ENCODE measurements around the gene SSTR3.

Gene SSTR3

DNA sequence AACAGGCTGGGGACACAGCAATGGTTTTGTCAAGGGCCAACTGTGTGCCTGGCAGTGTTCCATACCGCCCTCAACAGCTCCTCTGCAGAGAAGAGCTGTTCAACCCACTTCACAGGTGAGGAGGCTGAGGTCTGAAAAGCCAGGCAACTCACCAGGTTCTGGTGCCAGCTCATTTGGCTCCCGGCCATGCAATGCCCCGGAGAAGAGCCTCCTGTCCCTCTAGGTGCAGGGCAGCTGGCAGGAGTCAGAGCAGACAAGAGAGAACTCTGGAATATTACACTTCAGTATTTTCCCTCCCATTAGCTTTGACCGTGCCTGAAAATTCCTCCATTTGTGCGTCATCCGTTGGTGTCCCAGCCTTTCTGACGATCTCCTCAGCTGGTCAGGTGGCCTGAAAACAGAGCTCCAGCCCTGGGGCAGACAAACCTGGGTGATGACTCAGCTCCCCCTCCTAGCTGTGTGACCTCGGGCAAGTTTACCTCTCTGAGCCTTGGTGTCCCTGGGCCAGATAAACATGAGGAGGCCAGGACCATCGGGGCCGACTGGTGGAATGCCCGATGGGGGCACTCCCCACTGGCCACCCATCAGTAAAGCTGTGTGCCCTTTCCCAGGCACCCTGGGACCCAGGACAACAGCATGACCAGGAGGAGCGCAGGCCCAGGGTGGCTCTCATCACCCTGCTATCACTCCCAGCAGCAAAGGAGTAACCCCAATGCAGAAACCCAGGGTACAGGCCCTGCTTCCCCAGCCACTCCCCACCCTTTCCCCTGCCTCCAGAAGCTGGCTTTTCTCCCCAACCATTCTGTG is 14.6 kb downstream of the SSTR3 start:
- Mint-ChIP-seq H3K36me3 (ENCODE audit: insufficient read depth) (peaks cover 6% of the 10 kb centered on the region), H3K27ac (peak overlapping the region; percentile 93 to 94), H3K27me3 (no peaks in the 10 kb centered on the region), H3K4me1 (ENCODE audit: low read depth in 2 of 2) (peaks cover 27 to 34% of the 10 kb centered on the region in 2 donors), H3K4me3 (peak overlapping the region; percentile 85), H3K9me3 (no peaks in the 10 kb centered on the region)
- ATAC-seq (replicated peaks) (no peak), DNase-seq (no peak)

DNA sequence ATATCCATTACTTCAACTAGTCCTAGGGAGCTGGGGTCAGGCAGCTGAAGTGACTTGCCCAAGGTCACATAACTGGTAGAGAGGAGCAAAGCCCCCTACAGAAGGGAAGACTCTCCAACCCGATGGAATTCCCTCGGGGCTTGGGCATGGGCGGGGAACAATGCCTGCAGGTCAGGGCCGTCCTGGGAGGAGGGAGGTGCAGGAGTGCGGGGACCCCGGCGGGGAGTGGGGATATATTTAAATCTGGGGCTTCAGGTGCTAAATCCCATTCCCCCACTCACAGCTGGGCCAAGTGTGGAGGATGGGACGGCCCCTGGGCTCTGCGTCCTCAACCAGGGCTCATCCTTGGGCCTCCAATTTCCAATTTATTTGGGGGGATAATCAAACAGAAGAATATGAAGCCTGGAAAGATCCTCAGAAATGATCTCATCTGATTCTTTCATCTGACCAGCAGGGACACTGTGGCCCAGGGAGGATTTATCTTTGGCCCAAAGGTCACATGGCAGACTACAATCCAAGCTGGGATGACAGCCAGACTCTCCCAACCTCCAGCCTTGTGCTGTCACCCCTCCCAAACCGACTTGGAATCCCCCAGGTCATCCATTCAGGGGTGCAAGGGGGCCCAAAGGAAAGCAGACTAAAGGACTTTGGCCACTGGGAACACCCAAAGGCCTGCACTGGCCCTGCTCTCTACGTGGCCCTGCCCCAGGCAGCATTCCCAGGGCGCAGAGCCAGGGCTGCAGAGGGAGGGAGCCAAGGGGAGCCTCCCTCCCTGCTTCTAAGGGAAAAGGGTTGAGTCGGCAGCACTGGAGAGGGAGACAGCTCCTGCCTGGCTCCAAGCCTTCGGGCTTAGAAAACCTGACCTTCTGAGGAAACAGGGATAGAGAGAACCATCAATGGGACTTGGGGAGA is 15.5 kb downstream of the SSTR3 start:
- H3K27ac Mint-ChIP-seq, result peak overlapping the region; percentile 8 to 54
- H3K4me3 Mint-ChIP-seq, result peak overlapping the region in 1 of 2 donors; percentile 85
- peaks cover 4% of the 10 kb centered on the region for H3K36me3 Mint-ChIP-seq (ENCODE audit: insufficient read depth)
- ATAC-seq (replicated peaks) (no peak), DNase-seq (no peak)
- H3K9me3 Mint-ChIP-seq, result no peaks in the 10 kb centered on the region
- no peaks in the 10 kb centered on the region for H3K27me3 Mint-ChIP-seq
- H3K4me1 Mint-ChIP-seq (ENCODE audit: low read depth in 2 of 2), result peaks cover 27 to 34% of the 10 kb centered on the region in 2 donors

DNA sequence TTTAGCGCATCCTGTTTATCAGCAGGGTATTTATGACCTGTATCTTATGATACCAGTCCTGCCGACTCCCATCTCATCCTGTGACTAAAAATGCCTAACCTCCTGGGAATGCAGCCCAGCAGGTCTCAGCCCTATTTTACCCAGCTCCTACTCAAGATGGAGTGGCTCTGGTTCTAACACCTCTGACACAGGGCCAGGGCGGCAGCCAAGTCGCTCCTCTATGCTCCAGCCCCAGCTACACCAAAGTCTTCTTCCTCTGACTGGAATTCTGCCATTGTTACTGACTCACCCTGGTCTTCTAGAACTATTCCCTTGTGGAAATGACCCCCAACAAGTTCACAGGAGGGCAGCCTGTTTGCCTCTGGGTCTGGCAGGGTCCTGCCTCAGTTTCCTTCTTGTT is 16.4 kb downstream of the SSTR3 start:
- no peak for ATAC-seq (replicated peaks)
- peak overlapping the region; percentile 8 to 54 for H3K27ac Mint-ChIP-seq
- no peaks in the 10 kb centered on the region for H3K9me3 Mint-ChIP-seq
- H3K27me3 Mint-ChIP-seq, result no peaks in the 10 kb centered on the region
- no peak for DNase-seq
- H3K4me1 Mint-ChIP-seq (ENCODE audit: low read depth in 2 of 2), result peaks cover 27 to 34% of the 10 kb centered on the region in 2 donors
- H3K4me3 Mint-ChIP-seq, result no peak overlapping the region
- H3K36me3 Mint-ChIP-seq (ENCODE audit: insufficient read depth), result peaks cover 3% of the 10 kb centered on the region

DNA sequence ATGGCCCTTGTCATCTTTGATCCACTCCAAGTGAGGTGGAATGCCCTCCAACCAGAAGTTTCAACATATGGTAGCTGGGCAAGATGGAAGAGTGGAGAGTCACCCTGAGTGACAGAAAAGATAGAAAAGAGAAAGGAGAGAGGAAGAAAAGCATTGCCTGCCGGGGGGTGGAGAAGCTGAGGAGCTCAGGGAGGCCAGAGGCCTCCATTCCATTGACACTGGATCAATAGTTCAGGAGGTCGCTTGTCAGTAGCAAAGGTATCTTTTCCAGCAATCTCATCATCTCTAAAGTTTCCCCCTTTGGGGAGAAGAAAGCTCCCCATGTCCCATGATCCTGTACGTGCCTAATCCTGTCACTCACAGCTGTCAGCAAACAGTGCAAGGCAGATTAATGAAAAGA is 17.5 kb downstream of the SSTR3 start:
- H3K4me1 Mint-ChIP-seq (ENCODE audit: low read depth in 2 of 2), result peaks cover 27 to 34% of the 10 kb centered on the region in 2 donors
- H3K27ac Mint-ChIP-seq, result peak overlapping the region; percentile 30 to 91

DNA sequence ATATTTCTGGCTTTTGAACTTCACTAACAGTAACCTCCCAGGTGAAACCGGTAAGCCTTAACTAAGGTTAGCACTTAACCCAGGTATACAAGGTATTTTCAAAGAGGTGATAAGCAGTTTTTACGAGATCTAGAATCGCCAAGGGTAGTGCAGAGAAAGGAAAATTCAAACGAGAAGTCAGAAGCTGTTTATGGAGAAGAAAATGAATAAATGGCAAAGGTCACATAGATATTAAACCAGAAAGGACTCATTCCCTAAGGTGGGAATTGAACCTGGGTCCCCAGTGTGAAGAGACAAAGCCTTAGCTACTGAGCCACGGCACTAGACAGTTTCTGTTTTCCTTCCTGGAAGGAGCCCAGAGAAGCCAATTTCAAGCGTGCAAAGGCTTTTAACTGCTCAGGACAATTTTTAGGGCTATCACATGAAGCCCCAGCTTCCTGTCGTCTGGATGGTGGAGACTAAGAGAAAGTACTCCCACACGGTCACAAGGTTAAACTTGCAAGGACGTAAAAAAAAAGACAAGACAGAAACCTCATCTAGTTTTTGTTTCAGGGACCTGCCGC is 18.6 kb downstream of the SSTR3 start:
- peaks cover 3% of the 10 kb centered on the region for H3K36me3 Mint-ChIP-seq (ENCODE audit: insufficient read depth)
- ATAC-seq (replicated peaks), result peak; percentile 52
- DNase-seq, result peak; percentile 14 to 47 (median 17)
- peak overlapping the region; percentile 78 to 91 for H3K27ac Mint-ChIP-seq
- peaks cover 31 to 43% of the 10 kb centered on the region in 2 donors for H3K4me1 Mint-ChIP-seq (ENCODE audit: low read depth in 2 of 2)
- no peaks in the 10 kb centered on the region for H3K27me3 Mint-ChIP-seq
- no peaks in the 10 kb centered on the region for H3K9me3 Mint-ChIP-seq
- peak overlapping the region; percentile 19 to 58 for H3K4me3 Mint-ChIP-seq

More for the DNA sequence above, 17.5 kb downstream of the SSTR3 start:
- ATAC-seq (replicated peaks), result no peak
- no peak for DNase-seq
- H3K4me3 Mint-ChIP-seq, result peak overlapping the region in 1 of 2 donors; percentile 58
- H3K27me3 Mint-ChIP-seq, result no peaks in the 10 kb centered on the region
- H3K36me3 Mint-ChIP-seq (ENCODE audit: insufficient read depth), result peaks cover 3% of the 10 kb centered on the region
- no peaks in the 10 kb centered on the region for H3K9me3 Mint-ChIP-seq

DNA sequence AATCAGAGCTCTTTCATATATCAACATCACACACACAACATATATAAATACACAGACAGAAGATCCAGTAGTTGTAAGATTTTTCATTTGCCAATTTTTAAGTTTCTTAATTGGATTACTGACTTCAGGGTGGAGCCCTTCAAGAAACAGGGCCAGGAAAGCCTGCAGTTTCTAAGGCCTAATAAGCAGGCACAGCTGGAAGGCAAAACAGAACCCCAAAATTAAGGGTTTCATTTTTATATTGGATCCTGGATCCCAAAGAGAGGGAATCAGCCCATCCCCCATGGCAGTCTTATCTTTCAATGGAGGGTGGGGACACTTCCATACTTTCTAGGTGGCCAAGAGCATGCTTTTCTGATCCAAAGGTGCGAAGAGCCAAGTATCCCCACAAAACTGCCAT is 19.5 kb downstream of the SSTR3 start:
- no peak for DNase-seq
- H3K27ac Mint-ChIP-seq, result peak overlapping the region in 1 of 2 donors; percentile 91
- H3K4me1 Mint-ChIP-seq (ENCODE audit: low read depth in 2 of 2), result peaks cover 32 to 45% of the 10 kb centered on the region in 2 donors
- H3K4me3 Mint-ChIP-seq, result no peak overlapping the region
- no peak for ATAC-seq (replicated peaks)
- H3K9me3 Mint-ChIP-seq, result no peaks in the 10 kb centered on the region
- H3K36me3 Mint-ChIP-seq (ENCODE audit: insufficient read depth), result peaks cover 3% of the 10 kb centered on the region
- no peaks in the 10 kb centered on the region for H3K27me3 Mint-ChIP-seq

DNA sequence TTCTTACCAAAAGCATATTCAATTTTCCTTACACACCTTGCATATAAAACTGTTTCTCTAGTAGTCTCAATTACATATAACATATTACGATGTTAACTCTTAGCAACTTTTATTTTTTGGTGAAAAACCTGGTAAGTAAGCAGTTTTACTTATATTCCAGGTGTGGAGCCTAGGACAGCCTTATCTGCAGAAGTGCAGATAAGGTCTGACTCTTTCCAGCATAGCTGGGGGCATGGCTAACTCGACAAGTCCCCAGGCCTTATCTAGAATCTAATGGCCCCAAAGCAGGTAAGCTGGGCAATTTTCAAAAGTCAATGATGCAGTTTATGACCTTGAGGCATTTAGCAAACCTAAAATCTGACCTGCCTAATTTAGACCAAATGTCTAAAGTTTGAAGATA is 20.1 kb downstream of the SSTR3 start:
- DNase-seq (no peak), ATAC-seq (replicated peaks) (no peak)
- Mint-ChIP-seq H3K4me1 (ENCODE audit: low read depth in 2 of 2) (peaks cover 30 to 46% of the 10 kb centered on the region in 2 donors), H3K9me3 (no peaks in the 10 kb centered on the region), H3K4me3 (no peak overlapping the region), H3K27ac (peak overlapping the region in 1 of 2 donors; percentile 91), H3K27me3 (no peaks in the 10 kb centered on the region), H3K36me3 (ENCODE audit: insufficient read depth) (peaks cover 3% of the 10 kb centered on the region)

DNA sequence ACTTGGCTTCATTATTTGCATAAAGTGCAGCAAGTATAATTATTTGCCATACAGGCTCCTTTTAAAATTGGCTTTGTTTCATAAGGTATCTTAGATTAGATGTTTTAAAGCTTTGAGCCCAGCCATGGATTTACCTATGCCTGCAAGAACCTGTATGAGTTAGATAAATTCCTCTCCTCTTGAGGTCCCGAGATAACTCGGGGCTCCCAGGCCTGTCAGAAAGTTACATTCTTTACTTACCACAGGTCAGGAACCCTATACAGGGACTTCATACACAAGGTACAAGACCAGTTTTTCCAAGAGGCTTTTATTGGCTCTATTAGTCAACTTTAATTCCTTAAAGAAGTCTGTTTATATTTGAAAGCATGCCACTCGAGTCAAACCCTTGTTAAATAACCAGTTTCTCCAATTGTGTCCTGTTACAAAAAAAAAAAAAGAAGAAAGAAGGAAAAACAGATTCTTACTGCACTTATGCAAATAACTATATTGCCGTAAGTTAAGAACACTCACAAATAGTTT is 22.0 kb downstream of the SSTR3 start:
- H3K4me1 Mint-ChIP-seq (ENCODE audit: low read depth in 2 of 2), result peaks cover 39 to 53% of the 10 kb centered on the region in 2 donors
- H3K27me3 Mint-ChIP-seq, result no peaks in the 10 kb centered on the region
- no peaks in the 10 kb centered on the region for H3K36me3 Mint-ChIP-seq (ENCODE audit: insufficient read depth)
- H3K4me3 Mint-ChIP-seq, result no peak overlapping the region
- no peaks in the 10 kb centered on the region for H3K9me3 Mint-ChIP-seq
- ATAC-seq (replicated peaks), result no peak
- no peak overlapping the region for H3K27ac Mint-ChIP-seq
- no peak for DNase-seq

DNA sequence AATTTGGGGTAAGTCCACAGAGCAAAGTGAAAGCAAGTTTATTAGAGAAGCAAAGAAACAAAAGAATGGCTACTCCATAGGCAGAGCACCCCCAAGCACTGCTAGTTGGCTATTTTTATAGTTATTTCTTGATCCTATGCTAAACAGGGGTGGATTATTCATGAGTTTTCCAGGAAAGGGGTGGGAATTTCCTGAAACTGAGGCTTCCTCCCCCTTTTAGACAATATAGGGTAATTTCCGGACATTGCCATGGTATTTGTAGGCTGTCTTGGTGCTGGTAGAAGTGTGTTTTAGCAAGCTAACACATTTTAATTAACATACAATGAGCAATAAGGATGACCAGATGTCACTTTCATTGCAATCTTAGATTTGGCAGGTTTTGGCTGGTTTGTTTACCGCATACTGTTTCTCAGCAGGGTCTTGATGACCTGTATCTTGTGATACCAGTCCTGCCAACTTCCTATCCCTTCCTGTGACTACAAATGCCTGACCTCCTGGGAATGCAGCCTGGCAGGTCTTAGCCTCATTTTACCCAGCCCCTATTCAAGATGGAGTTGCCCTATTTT is 23.3 kb downstream of the SSTR3 start:
- Mint-ChIP-seq H3K27me3 (no peaks in the 10 kb centered on the region), H3K4me3 (peak overlapping the region; percentile 21 to 48), H3K4me1 (ENCODE audit: low read depth in 2 of 2) (peaks cover 42 to 52% of the 10 kb centered on the region in 2 donors), H3K9me3 (no peaks in the 10 kb centered on the region), H3K27ac (peak overlapping the region in 1 of 2 donors; percentile 38), H3K36me3 (ENCODE audit: insufficient read depth) (no peaks in the 10 kb centered on the region)
- ATAC-seq (replicated peaks), result no peak
- no peak for DNase-seq

DNA sequence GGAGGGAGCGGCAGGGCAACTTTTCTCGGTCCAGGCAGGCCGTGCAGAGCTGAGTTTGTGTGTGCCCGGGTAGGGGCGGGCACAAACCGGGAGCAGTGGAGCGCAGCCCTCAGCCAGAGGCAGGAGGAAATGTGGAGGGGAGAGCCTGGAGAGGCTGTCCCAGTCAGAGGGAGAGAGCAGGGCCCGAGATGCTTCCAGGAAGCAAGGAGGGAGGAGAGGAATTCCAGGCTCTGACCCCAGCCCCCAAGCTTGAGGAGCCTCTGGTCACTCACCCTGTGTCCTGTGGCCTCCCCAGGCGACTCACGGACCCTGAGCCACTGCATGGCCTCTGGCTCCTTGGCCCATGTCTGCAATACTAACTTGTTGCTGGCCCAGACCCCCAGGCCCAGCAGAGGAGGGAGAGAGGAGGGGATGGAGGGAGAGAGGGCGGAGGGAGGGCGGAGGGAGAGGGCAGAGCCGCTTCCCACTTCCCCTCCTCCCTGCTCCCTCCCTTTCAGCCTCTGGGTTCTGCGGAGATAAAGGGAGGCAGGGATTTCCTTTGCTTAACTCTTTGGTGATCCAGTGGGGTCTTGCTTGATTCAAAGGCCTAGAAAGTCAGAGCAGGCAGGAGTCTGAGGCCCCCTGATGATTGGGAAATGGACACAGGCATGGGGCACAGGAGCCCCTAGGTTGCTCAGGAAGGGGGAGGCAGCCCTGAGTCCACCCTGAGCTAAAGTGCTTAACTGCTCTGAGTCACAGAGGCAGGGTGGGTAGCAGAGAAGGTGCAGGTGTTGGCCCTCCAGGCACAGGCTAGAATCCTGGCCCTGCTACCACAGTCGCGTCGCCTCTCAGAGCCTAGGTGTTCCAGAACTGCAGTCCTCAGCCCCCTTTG is 24.2 kb downstream of the SSTR3 start, which contains the start of gene C1QTNF6:
TSS of gene C1QTNF6 (minus strand) at position 357 of the 871 bp plus-strand sequence. CDS start at position 323, 34 bp downstream.
- DNase-seq, result no peak
- H3K9me3 Mint-ChIP-seq, result no peaks in the 10 kb centered on the region
- H3K4me3 Mint-ChIP-seq, result peak within 1 kb of the TSS; percentile 64

DNA sequence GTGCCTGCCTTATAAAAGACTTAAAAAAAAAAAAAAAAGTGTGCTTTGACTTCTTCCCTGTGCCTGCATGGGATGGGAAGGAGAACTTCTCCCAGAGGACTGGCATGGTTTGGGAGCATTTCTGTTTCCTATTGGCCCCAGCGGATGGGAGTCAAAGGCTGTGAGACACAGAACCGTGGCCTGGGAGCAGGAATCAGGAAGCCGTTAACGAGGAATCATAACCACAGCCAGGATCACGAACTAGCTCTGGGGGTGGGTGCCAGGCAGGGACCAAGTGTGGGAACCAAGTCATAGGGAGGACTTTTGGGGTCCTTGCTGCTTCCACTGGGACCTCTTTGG is 24.8 kb downstream of the SSTR3 start:
- H3K27ac Mint-ChIP-seq, result peak overlapping the region; percentile 80 to 81
- peak overlapping the region; percentile 64 for H3K4me3 Mint-ChIP-seq
- no peaks in the 10 kb centered on the region for H3K9me3 Mint-ChIP-seq
- no peaks in the 10 kb centered on the region for H3K36me3 Mint-ChIP-seq (ENCODE audit: insufficient read depth)
- no peak for DNase-seq
- no peaks in the 10 kb centered on the region for H3K27me3 Mint-ChIP-seq
- ATAC-seq (replicated peaks), result no peak
- peaks cover 46 to 53% of the 10 kb centered on the region in 2 donors for H3K4me1 Mint-ChIP-seq (ENCODE audit: low read depth in 2 of 2)

More for the DNA sequence above, 24.2 kb downstream of the SSTR3 start, which contains the start of gene C1QTNF6:
- no peaks in the 10 kb centered on the region for H3K36me3 Mint-ChIP-seq (ENCODE audit: insufficient read depth)
- H3K27me3 Mint-ChIP-seq, result no peaks in the 10 kb centered on the region
- no peak for ATAC-seq (replicated peaks)
- peaks cover 45 to 53% of the 10 kb centered on the region in 2 donors for H3K4me1 Mint-ChIP-seq (ENCODE audit: low read depth in 2 of 2)
- H3K27ac Mint-ChIP-seq, result peak within 1 kb of the TSS; percentile 80 to 81

DNA sequence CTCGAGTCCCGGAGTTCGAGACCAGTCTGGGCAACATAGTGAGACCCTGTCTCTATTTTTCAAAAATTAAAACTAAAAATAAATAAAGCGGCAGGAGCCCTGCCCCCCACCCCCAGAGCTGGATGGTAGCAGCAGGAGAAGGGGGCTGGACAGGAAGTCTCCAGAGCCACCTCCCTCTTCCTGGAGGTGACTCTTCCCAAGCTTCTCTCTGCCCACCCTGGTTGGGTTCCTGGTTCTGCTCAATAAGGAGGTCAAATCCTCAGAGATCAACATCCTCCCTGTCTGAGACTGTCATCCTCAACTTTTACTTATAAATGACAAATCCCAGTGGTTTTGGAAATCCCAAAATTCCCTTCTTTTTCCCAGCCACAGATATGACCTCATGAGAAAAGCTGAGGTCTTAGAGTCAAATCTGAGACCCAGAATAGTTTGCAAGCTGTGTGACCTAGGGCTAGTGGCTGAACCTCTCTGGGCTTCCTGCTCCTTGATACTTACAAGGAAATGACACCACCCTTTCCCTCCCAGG is 25.2 kb downstream of the SSTR3 start:
- DNase-seq, result no peak
- Mint-ChIP-seq H3K4me1 (ENCODE audit: low read depth in 2 of 2) (peaks cover 46 to 53% of the 10 kb centered on the region in 2 donors), H3K27me3 (no peaks in the 10 kb centered on the region), H3K36me3 (ENCODE audit: insufficient read depth) (no peaks in the 10 kb centered on the region), H3K27ac (peak overlapping the region; percentile 80 to 81), H3K9me3 (no peaks in the 10 kb centered on the region), H3K4me3 (peak overlapping the region; percentile 64)
- ATAC-seq (replicated peaks), result no peak

Data from effector memory CD8-positive, alpha-beta T cell (primary cell).